NCI-H187 treated with DMSO at 0.1 percent for 48 hours (cell line): ENCODE data around the gene PITPNB.

Experiments
- DNase-seq: peaks from one replicate; lab custom pipeline; 2025; lab: John Stamatoyannopoulos, UW

PITPNB gene

GRCh38 chr22:27858626-27859025, 60.4 kb downstream of the PITPNB start:
- no peak for DNase-seq

DNA sequence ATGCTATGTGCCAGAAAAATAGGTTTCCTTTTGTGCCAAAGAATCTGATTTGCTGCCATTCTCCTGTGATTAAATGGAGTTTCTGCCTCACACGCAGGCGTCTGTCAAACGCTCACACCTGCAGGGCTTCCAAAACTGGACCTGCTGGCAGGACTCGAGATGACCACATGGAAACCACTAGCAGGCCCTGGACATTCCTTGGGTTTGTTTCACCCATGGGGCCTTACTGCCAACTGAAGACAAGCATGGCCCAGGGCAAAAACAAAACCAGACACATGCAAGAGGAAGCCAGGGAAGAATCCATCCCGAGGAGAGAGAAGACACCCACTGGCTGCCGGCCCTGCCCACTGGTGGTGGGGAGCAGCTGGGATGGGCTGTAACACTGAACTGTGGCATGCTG, 61.6 kb downstream of the PITPNB start:
- DNase-seq = no peak

DNA sequence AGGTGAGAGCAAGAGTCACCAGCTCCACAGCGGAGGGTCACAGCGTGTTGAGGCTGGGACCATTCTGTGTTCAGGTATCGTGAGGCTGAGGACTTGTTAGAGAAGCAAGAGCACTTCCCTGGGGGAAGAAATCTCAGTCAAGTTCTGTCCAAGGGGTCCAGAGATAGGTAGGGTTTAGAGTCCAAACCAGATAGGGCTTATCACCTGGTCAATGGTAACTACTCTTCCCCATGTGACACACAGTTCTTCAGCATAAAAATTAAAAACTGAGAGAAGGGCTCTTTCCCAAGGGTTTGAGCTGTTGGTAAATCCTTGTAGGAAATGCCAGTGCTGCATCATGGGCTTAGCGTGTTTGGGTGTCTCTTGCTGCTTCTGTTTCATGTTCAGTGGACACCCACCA, 62.7 kb downstream of the PITPNB start:
- DNase-seq = no peak

DNA sequence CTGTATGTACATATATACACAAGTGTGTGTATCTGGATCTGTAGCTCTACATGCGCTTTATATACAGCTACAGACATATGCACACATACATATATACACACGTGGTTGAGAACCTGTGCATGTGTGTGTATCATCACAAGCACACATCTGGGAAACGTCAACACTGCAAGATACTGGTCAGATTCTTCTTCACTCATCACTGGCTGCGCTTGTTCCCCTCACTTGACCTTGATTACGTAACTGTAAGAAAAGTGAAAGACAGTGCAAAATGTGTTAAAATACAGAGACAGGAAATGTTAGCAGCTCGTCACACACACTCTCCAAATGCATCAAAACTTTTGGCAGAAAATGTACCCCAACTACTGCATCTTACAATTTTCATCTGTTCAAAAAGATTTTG, 65.6 kb downstream of the PITPNB start:
- no peak for DNase-seq

DNA sequence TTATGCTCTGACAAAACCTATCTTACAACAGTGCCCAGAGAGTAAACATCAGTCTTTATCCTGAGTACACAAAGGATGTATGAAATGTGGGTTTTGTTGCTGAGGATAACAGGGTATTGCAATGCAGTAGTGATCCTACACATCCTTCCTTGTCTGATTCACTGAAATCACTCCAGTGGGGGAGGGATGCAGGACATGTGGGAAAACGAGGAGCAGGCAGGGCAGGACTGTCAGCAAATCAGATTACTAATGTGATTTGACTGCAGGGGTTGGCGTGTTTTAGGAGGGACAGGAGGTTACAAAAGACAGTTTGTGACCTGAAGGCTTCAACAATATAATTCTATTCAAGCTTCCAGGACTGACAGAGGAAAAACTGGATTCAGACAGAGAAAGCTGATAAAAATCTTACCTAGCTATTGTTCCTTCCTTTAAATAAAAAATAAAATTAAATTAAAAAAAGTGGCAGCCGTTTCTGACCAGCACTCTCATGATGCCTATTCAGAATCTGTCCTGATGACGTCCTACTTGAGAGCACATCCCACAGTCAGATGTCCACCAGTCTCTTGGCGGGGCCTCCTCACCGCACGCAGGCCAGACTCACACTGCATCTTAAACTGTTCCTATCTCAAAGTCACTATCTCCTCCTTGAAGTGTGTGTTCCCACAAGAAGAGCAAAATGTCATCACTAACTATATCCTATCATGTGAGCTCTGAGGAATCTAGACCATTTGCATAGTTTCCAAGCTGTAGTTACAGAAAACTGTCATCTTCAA, 66.9 kb downstream of the PITPNB start:
- no peak for DNase-seq

DNA sequence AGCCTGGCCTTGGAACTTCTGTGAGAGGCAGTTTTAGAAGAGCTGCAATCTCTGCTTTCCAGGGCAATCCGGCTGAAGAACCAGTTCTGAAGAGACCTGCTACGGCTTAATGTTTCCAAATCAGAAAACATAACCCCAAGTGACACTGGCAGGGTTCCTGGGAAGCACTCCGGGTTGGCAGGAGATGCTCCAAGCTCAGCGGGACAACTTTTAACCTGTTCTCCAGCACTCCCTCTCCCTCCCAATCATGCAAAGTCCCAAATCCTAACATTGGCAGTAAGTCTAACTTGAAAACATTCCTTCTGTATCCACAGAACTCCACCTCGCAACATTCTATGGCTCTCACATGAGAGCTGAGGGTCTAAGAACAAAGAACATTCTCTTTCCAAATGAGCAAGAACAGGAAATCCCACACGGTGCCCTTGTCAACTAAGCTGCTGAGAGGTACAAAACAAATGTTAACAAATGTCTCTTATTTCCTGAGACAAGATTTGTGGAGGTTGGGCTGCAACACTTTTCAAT, 69.0 kb downstream of the PITPNB start:
- DNase-seq = no peak

DNA sequence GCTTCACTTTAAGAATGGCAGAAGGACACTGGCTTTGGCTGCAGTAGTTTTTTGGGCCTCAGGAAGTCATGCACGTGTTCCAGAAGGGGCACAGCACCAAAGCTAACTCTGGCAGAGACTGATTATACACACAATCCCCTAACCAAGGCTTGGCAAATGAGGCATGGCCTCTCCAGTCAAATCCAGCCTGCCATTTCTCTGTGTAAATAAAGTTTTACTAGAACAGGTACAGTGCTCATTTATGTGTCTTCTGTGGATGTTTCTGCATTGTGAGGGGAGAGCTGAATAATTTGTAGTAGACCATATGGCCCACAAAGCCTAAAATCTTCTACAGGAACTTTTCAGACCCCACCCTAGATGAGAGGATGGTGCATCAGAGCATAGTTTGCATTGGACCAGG, 71.1 kb downstream of the PITPNB start:
- no peak for DNase-seq

DNA sequence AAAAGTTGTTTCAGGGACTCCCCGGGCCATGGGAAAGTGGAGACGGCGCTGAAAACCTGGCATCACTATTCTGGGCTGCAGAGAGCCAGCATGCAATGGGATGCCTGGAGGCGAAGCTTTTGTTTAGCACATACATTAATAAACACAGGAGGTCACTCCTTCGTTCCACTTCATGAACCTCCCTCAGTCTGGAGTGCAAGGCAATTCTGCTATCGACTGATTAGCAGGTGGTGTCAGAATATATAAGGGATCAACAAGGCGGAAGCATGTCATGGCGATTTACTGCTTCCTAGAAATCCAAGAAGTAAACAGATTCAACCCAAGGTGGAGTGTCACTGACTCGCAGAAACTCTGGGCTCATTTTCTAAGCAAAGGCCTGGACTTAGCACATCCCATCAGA, 72.1 kb downstream of the PITPNB start:
- DNase-seq = no peak

DNA sequence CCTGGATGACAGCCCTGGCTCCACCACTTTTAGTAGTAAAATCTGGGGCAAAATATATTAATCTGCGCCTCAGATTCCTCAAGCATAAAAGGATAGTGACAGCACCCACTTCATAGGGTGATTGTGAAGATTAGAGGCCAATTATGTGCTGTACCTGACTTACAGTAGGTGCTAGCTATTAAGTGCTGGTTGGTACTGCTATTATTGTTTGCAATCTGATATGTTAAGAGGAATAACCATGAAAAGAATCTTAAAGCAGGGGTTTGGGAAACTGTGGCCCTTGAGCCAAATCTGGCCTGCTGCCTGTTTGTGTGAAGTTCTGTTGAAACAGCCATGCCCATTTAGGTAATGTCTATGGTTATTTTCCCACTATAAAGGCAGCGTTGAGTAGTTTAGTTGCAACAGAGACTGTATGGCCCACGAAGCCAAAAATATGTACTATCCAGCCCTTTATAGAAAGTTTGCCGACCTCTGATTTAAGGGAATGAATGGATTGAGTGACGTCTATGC, 72.8 kb downstream of the PITPNB start:
- DNase-seq = no peak

GRCh38 chr22:27845644-27846043, 73.4 kb downstream of the PITPNB start:
- no peak for DNase-seq

DNA sequence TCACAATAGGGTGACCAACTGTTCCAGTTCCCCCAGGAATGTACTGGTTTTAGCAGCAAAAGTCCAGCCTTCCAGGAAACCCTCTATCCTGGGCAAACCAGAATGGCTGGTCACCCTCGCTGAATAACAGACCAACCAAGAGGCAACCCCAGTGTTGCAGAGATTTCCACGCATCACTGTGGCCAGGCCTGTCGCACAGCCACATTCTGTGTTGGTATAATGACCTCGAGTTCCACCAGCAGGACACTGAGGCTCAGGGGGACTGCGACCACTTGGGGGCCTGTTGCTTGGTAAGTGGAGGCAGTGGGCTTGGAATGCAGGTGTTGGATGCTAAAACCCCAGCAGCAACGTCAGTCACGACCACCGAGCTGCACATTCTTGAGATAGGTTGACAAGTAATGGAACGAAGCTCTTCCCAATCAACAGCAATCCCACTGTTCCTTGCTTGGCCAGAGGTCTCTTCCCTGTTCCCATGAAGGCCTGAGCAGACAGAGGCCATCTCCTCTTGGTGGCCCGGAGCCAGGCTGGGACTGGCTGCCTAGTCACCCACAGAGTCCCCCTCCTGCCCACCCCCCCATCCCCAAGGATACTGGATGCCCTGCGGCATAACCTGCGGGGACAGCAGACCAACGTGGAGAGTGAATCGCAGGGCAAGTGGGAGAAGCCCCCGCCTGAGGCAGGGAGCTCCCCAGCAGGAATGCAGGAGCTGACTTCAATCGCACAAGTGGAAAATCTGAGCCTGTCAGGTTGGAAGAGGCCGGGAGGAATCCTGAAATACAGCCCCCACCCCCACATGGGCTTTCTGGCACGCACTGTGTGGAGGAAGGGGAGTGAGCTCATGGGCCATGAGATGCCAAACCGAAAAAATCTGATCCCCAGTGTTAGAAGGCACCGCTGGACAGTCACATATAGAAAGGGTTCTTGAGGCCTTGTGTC, 74.1 kb downstream of the PITPNB start:
- DNase-seq = no peak

DNA sequence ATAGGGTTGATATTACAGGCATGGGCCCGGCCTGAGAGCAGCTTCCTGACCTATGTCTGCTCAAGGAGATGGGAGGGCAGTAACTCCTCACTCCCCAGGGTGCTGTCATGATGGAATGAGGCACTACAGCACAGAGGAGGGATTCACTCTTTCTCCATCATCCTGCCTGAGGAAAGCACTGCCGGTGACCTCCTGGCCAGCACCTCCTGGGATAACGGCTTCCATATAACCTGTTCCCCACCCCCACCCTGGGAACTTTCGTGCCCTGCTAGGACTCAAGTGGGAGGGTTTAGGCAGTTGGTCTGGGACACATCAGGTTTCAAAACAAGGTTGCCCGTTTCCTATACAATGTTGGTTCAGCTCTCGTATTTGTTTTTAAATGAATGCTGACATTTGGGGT, 74.8 kb downstream of the PITPNB start:
- DNase-seq = no peak

- DNase-seq = no peak
Measured at GRCh38 chr22:27843441-27843840, 75.6 kb downstream of the PITPNB start.

- DNase-seq = no peak
Measured at GRCh38 chr22:27842669-27843431, 76.2 kb downstream of the PITPNB start.

DNA sequence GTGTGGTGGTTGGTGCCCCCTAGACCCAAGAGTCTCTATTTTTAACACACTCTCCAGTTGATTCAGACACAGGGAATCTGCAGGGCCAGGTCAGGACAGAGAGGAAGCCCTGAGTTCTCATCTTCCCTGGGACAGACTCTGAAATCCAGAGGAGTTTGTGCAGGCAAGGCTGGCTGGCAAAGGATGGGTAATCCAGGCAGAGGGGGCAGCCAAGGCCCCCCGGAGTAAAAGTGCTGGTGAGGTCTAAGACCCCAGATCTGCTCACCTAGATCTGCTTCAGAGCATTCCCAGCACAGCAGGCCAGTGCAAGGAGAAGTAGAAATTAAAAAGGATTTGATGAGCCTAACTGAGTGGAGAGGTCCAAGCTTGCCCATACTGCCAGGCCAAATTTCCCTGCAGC, 76.9 kb downstream of the PITPNB start:
- DNase-seq = no peak

DNA sequence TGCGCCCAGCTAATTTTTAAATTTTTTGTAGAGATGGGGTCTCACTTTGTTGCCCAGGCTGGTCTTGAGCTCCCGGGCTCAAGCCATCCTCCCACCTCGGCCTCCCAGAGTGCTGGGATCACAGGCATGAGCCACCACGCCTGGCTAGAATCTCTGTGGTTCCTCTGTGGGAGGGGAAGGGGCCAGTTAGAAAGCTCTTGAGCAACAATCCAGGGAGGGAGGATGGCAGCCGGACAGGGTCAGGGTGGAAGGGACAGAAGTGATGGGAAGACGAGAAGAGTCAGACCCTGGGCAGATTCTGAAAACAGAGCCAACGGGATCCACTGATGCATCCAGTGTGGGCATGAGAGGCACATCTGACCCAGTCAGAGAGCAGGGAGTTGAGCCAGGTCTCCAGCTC, 78.6 kb downstream of the PITPNB start:
- no peak for DNase-seq

DNA sequence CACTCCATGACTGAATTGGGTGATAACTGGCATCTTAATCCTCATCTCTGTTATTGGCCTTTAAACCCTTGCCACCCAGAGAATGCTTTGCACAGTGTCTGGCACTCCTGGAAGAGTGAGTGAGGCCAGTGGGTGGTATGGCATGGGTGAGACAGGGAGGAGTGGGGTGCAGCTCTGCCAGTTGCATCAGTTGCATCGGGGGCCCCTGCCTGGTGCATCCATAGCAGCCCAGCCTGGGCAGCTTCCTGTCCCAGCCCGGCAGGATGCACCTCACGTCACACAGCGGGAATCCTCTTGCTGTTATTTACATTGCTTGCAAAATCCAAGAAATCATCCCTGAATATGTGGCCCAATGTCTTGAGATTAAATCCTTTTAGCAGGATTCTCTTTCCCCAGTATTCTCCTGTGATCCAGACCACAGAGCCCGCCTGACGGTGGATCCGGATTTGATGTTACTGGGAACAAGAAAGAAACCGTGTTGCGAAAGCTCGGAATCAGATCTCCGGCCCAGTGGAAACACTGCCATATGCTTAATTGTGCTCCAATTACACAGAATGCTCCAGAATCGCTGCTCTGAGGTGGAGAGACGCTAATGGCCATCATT, 79.9 kb downstream of the PITPNB start:
- DNase-seq = no peak

DNA sequence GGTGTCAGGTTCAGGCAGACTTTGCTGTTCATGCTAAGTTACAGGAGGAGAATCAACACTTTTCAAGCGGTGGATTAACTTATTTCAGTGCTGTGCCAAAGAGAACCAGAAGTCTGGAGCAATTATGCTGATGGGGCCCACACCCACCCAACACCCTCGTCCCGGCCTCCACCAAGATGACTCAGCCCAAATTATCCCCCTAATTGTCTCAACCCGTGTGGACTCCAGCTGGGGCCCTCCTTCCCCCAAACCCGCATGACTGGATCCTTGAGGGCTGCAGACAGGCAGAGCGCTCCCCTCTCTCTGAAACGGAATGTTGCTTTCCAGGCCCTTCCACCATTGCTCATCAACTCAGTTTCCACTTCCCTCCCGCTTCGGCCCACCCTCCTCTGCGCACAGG, 82.9 kb downstream of the PITPNB start:
- DNase-seq = no peak

DNA sequence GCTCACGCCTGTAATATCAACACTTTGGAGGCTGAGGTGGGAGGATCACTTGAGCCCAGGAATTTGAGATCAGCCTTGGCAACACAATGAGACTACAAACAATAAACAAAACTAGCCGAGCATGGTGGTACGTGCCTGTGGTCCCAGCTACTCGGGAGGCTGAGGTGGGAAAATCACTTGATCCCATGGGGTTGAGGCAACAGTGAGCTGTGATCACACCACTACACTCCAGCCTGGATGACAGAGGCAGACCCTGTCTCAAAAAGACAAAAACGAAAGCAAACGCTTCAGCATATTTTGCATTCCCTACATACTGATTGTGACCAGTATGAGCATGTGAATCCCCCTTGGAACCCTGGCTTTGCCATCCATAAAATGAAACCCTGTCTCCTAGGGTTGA, 83.6 kb downstream of the PITPNB start:
- no peak for DNase-seq

DNA sequence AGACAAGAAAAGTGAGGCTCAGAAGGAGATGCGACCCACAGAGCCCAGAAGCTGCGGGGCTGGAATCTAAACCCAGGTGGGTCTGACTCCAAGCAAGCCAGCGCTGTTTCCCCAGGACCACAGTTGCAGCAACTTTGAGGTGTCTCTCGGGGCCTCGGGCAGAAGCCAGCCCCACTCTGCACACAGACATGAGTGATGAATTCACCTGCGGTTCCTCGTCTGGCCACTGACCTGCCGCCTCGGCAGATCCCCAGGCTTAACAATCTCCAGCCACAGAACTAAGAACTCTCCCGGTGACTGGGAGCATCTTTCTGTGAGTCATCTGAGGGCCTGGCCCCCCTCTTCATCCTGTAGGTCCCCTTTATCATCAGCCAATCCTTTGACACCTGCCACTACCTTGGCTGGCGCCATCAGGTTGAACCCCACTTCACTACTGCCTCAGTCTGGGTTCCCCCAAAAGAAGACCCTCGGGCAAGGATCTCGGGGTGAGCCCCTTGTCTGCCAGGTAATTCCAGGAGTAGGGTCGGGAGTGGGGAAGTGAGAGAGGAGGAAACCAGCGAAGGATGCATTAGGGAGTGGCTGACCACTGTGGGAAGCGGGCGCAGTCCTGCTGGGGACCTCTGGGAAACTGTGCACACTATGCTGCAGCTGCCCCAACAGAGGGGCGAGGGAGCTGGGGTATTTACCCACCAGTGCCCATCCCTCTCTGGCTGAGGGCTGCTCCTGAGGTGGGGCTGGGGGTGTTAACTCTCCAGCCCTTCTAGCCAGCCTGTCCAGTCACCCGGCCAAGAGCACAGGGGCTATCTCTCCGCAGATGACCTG, 84.5 kb downstream of the PITPNB start:
- DNase-seq = no peak

GRCh38 chr22:27833803-27834202, 85.3 kb downstream of the PITPNB start:
- no peak for DNase-seq
